Measurements from ENCODE around the gene SCTR.

DNA sequence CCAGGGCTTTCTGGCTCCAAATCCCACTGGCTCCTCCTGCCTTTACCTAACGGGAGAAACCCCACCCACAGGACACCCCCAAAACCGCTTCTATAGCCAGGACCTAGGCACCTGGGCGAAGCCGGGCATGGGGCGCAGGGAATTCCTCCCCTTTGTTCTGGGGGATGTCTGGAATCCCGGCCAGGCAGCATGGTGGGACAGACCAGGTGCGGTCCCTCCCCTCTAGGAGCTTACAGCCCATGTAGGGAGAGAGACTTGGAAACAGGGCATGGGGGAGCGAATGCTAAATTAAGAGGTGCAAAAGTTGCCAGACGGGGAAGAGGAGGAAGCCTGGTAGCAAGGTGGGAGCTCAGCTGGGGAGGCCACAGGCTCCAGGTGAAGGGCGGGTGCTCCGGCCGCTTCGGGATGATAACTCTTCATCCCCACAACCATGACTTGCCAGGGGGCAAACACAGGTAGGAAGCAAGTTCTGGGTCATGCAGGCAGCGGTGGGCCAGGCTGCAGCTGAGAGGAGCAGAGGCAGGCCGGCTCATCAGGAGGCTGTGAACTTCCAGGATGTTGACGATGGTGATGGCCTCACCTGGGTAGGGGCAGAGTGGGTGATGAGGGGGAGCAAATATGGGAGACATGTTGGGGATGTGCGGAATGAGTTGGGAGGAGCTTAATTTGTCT is 91.3 kb downstream of the SCTR start:
- TF ChIP-seq CTCF (IDR thresholded peaks at IDR 0.05) (no peak), POLR2A (IDR thresholded peaks at IDR 0.05) (no peak)
